Activated CD4-positive, alpha-beta T cell treated with anti-CD3 and anti-CD28 coated beads, Interleukin-2, amount 50 U/mL, for 1 hour (primary cell): ENCODE measurements around the gene SKAP1.

Experiments used
- DNase-seq: peaks from one replicate; pipeline ENCODE4 v3.0.0-alpha.2; 2020

Gene SKAP1

DNA sequence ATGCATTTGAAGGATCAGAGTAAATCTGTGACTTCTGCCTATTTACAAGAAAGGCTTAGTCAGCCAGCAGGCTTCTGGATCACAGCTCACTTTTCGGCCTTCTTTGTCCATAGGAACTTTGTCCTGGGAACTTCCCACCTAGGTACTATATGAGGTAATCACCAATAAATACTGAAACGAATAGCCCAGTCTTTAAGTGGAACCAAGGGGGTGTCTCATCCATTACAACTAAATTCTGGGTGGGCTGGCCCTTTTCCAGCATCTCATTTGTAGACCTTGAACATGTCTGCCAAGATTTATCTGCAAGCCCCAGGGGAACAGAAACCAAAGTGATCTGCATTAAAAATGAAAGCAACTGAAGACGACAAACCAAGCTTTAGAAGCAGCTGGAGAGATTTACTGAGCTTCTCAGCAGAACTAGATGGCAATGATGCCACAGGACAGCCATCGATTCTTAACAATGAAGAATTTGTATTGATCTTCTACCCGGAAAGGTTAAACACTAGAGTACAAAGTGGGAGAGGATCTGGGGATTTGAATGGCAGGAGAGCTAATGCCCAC lies 267.0 kb downstream of the SKAP1 start:
- no peak for DNase-seq

DNA sequence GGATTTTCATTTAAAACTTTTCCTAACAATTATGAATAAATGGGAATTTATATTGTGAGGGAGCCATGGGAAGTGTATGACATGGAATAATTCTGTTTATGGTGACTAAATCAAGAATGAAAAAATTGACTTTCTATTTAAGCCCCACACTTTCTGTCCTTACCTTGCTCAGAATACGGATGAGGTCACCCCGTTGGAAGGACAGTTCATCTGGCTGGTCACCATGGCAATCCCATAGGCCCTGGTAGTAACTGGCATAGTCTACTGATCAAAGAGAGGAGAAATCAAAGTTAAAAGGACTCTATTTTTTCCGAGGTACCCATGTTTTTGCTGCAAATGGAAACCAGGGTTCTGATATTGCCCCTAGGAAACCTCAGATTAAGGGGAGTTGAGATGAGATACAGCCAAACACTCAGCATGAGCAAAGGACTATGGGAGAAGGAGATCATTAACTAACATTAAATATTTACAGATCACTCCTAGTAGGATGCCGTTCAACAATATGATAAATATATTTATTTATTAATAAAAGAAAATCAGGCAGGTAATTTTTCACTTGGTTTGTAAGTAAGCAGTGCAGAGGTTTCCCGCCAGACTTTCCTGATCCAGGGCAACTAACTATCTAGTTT lies 267.6 kb downstream of the SKAP1 start:
- DNase-seq = no peak

- no peak for DNase-seq
Observed at GRCh38 chr17:48161127-48161905, 268.7 kb downstream of the SKAP1 start.

DNA sequence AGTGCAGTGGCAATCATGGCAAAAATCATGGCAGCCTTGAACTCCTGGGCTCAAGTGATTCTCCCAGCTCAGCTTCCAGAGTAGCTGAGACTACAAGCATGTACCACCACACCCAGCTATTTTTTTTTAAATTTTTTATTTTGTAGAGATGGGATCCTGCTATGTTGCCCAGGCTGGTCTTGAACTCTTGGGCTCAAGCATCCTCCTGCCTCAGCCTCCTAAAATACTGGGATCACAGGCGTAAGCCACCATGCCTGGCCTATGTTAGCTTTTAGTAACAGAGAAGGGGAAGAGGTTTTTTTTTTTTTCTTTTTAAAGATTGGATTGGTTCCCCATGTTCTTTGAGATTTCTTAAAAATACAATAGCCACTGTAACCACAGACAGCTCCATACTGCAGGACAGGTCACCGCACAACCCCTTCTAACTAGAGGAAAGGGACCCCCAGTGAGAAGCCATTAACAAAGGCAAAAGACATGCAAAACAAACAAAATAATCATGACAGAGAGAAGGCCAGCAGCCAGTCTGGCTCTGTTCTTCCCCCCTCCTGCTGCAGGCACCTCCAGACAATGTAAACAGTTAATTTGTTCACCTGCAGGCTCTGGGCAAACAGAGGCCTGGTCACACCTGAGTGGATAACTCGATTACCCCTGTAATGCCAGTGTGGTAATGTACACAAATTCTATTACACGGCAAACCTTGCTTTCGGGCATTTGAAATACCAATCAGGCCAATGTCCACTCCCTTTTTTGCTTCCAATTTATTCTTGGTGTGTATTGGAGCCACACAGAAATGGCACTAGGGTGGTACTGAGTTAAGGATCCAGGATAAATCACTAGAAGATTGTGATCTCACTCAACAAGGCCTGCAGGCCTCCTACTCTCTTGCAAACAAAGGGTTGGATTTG lies 269.6 kb downstream of the SKAP1 start:
- DNase-seq = no peak

GRCh38 chr17:48159232-48159631 lies 270.8 kb downstream of the SKAP1 start:
- no peak for DNase-seq

DNA sequence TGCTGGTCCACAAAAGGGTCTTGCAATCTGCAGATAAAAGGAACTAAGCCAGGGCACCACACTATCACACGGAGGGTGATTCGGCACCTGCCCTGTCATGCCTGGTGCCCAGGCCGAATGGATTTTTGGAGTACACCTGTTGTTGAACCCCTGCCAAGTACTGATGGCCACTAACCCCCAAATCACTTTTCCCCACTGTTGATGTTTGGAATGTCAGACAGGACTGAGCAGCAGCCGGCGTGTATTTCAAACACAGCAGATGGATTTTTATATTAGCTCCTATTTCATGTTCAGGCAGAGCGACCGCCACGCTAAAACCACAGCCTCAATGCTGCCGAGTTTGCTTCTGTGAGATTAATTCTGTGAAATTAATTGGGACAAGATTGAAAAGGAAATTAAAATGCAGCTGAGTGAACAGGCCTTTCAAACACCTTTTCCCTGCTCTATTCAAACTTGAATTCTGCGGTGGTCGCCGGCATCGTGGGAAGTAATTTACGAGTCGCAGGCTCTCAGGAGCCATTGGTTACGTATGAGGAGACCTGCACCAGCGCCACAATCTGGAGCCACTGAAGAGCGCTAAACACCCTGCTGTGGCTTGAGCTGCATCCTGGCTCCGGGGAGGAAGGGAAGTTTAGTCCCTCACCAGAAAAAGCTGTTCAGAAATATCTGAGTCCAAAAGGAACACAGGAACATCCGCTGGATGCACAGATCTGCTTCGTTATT lies 274.0 kb downstream of the SKAP1 start:
- DNase-seq = no peak

GRCh38 chr17:48153691-48154358 lies 276.2 kb downstream of the SKAP1 start:
- no peak for DNase-seq

DNA sequence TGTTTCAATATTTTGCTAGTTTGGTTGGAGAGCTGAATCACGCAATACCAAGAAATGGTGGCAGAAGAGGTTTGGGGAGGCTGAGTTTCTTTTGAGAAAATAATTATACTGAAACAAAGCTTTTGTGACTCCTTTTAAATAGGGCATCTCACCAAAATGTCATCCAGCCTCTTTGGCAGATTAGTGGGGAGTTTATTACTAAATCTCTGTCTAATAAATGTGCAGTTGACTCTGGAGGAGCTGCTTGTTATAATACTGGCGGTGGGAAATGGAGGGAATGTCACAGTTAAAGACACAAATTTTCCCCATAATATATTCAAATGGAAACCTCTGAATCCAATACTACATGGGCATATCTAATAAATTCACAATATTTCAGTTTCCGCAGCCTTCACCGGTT lies 277.7 kb downstream of the SKAP1 start:
- no peak for DNase-seq

- DNase-seq = no peak
Observed at GRCh38 chr17:48151220-48151619, 278.8 kb downstream of the SKAP1 start.

DNA sequence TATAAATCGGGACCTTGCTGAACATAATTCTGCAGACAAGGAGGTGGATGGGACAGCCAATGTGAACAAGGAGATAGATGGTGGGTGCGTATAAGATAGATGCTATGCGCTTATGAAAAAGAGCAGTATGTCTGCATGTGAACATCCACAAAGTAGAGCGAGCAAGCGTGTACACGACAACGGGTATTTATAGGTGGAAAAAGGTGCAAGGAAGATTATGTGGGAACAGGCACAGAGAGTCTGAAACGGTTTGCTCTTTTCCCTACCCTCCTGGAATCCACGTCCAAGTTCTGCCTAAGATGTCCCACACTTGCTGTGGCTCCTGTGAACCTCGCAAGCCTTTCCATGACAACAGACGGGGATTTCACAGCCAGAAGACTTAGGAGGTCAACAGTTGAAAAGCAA lies 279.4 kb downstream of the SKAP1 start:
- no peak for DNase-seq

DNA sequence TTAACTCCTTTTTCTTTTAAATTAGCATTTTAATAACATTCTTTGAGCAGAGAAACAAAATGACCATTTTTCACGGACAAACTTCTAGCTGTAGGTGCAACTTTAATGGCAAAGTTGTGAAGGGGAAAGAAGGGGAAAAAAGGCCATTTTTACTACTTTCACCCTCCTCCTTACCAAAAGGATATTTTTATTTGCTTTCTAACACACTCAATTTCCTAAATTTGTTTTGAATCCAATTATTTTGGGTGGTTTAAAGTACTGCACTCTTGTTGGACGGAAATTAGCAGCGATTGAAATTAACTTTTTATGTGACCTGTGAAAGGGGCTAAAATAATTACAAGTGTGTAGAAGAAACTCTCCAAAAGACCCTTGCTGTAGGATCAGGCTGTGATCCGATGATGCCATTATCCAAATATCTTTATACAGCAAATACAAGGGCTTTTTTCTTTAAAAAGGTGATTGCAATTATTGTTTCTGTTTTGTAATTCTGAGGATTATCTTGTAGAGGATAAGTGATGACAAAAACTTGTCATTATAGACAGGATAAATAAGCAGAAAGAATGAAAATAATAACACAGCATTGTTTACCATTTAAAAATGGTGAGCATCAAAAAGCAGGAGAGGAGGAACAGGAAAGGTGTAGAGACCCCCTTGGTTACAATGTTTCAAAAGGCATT lies 280.1 kb downstream of the SKAP1 start:
- DNase-seq = no peak

- DNase-seq = no peak
Observed at GRCh38 chr17:48148854-48149786, 280.9 kb downstream of the SKAP1 start.

- DNase-seq = no peak
Observed at GRCh38 chr17:48148029-48148770, 281.8 kb downstream of the SKAP1 start.

DNA sequence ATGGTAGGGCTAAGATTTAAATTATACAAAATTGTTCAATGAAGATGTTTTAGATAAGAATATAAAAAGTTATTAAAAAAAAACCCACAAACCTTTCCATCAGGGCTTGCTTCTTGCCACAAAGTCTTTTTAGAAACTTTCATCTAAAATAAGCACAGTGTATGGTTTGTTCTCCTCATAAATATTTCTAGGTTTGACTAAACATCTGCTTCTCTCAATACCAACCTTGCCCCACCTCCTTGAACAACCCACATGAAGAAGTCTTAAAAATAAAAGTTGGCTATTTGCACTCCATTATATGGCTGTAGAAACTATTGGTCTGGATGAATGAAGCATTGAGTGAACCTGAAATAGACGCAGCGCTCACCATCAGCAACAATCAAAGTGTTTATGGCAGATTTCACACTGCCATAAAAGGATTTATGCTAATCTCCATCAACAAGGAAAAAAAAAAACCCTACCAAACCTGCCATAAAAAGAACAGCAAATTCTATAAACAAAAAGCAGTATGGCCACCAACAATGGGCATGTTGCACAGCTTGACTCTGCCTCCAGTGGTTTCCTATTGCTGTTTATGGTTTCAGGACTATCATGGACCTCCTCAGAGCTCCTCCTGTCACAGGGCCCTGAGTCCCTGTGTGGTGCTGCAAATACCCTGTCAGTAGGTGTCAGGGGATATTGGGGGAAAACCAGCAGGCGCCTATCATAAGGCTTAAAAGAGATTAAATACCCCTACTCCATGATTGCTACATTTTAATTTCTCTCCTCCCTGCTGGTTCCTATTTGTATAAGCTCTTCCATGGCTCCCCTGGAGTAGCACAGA lies 284.8 kb downstream of the SKAP1 start:
- DNase-seq = no peak

GRCh38 chr17:48144231-48144630 lies 285.8 kb downstream of the SKAP1 start:
- no peak for DNase-seq

- DNase-seq = no peak
Observed at GRCh38 chr17:48143629-48144028, 286.4 kb downstream of the SKAP1 start.

GRCh38 chr17:48139944-48140343 lies 290.1 kb downstream of the SKAP1 start:
- DNase-seq = no peak

- no peak for DNase-seq
Observed at GRCh38 chr17:48137656-48138055, 292.4 kb downstream of the SKAP1 start.
